HG02870 (cell line): ENCODE data around the gene ARL5A.
"Not testable (repeated sequence)": the region's sequence is repeated elsewhere in the genome, so short reads cannot be mapped to it uniquely, and the experiment has no call there.

Source experiments
- ATAC-seq: cut with Tn5 transposase; IDR thresholded peaks from one replicate; pipeline ENCODE4 v1.9.1; 2021; ENCODE audit warnings: mild to moderate bottlenecking, moderate library complexity; ENCODE audit not compliant: unreplicated experiment

The ARL5A gene

DNA sequence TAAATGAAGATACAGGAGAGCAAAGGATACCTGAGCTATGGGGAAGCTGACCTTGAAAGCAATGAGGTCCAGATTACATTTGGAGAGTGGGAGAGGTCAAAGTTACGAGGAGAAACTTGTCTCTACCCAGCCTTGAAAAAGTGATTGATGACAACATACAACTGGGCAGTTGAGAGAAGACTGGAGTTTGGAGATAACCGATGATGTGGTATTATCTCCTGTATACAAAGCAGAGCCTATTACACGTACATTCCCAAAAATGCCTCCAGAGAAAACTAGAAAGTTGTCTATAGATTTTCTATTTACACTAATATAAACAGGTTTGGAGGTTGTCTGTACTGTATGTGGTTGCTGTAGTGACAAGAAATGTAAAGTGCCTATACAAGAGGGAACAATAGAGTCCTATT lies 28.3 kb downstream of the ARL5A start:
- ATAC-seq = no peak

DNA sequence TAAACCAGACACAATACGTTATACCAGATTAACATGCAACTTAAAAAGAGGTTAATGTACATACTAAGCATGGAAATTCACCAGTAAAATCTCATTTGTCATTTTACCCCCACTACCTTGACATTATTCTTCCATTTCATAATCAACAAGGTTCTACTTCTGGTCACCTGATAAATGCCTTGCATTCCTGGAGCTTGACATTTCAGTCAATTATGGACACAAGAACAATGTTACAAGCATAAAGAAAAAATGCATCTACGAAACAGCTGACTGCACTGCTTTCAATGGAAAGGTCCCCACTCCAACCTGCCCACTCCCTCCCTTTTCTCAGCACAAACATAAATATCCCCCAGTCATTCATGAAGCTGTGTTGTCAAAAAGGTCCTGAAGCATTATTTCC lies 31.4 kb downstream of the ARL5A start:
- no peak for ATAC-seq

DNA sequence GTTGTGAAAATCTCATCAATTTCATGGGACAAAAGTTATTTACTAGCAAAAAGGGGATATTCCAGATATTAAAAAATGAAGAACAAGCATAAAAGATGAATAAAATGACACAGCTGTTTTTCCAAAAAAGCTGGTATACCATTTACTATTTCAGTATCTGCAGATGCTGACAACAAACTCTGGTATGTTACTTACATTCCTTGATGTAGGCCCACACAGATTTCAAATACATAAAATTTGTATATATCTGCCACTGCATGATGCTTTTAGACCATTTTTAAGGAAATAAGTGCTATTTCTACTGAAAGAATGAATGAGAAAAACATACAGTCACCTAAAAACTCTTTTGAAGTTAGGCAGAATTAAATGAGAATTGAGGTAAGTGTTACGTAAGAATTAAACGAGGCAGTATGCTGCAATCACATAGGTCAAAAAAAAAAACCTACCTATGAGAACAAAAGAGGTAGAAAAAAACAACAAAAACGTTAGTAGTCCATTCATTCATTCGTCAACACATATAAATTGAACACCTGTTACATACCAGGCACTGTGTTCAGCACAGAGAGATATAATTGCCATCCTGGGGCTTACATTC lies 32.5 kb downstream of the ARL5A start:
- no peak for ATAC-seq

DNA sequence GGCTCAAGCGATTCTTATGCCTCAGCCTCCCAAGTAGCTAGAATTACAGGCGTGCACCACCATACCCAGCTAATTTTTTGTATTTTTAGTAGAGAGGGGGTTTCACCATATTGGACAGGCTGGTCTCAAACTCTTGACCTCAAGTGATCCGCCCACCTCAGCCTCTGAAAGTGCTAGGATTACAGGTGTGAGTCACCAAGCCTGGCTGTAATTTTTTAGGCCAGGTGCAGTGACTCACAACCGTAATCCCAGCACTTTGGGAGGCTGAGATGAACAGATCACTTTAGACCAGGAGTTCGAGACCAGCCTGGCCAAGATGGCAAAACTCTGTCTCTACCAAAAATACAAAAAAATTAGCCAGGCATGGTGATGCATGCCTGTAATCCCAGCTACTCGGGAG lies 33.8 kb downstream of the ARL5A start:
- not testable (repeated sequence) for ATAC-seq

DNA sequence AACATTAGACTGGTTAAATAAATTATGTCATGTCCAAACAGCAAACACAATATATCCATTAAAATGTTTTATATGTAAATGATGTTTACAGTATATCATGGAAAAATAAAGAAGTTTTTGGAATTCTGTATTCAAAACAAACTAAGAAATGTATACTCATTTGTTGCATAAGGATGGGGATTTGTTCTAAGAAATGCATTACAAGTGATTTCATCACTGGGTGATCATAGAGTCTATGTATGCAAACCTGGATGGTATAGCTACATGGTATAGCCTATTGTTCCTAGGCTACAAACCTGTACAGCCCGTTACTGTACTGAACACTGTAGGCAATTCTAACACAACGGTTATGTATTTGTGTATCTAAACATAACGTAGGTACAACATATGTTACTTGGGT lies 35.1 kb downstream of the ARL5A start:
- no peak for ATAC-seq

DNA sequence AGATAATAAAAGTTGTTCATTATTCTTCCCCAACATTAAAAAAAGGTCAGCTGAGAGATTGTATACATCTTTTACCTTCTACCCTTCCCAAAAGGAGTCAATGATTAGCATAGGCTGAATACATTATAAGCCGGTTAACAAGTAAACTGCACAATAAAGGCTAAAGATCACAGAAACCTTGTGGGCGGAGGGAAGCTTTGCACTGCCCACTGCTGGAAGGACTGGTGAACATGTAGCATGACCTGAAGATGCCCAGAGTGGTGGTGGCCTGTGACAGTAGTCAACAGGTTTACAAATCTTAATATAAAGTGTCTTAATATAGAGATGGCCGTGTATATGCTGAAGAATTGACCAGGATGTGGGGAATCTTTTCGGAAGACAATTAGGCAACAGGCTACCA lies 35.6 kb downstream of the ARL5A start:
- no peak for ATAC-seq

DNA sequence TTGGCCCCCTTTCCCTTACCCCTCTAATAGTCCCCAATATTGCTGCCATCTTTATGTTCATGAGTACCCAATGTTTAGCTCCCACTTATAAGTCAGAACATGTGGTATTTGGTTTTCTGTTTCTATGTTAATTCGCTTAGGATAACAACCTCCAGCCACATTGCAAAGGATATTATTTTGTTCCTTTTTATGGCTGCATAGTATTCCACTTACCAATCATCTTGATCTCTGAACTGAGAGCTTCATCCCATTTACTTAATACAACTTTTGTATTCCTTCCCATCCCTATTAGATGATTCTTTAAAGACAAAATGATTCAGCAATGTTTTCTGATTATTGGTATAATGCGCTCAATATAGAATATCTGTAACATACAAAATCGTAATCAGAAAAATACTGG lies 36.7 kb downstream of the ARL5A start:
- no peak for ATAC-seq

DNA sequence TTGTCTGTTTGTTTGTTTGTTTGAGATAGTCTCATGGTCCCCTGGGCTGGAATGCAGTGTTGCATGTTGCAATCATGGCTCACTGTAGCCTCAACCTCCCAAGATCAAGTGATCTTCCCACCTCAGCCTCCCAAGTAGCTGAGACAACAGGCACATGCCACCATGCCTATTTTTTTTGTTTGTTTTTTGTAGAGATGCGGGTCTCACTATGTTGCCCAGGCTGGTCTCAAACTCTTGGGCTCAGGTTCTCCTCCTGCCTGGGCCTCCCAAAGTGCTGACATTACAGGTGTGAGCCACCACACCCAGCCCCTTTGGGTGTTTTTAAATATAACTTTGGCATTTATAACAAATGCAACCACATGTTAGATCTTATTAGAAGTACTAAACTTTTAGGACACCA lies 37.5 kb downstream of the ARL5A start:
- ATAC-seq = no peak

DNA sequence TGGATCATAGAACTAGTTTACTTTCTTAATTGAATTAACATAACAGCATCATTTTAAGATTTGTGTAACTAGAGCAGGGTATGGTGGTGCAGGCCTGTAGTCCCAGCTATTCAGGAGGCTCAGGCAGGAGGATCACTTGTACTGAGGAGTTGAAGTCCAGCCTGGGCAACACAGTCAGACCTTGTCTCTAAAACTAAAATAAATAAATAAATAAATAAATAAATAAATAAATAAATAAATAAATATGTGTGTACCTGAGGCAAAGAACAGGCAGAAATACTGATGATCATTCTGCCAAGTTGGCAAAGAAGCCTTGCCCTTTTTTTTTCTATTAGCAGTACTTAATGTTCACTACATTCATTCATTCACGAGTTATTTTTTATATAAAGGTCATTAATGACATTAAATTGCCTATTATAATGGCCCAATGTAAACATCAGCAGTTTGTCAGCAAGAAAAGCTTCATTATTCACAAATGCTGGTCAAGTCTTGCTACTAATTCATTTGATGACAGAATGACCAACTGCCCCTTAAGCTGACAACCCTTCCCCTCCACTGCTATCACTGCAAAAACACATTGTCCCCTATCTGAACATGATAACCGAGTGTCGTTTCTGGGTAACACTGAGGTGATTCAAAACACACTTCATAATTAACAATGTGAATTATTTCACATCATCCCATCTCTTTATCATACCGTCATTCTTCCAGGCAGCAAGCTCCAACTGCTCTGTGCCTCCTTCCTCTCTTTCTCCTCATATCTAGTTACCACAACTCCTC lies 39.0 kb downstream of the ARL5A start:
- ATAC-seq = no peak

DNA sequence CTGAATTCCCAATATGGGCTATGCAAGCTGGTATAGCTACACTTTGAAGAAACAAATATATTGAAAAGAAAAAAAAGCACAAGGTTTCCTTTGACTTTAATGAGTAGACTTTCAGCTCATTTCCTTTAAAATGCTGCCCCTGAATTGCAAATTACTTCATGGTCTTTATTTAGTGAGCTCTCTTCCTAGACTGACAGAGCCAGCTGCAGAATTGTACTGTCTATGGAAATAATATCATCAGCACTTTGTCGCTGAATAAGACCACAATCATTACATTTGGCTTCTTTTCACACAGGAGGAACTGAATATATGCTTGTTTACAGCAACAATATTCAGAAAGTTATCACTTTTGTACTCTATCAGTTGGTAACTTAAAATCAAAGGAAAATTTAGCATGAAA lies 41.7 kb downstream of the ARL5A start:
- no peak for ATAC-seq

DNA sequence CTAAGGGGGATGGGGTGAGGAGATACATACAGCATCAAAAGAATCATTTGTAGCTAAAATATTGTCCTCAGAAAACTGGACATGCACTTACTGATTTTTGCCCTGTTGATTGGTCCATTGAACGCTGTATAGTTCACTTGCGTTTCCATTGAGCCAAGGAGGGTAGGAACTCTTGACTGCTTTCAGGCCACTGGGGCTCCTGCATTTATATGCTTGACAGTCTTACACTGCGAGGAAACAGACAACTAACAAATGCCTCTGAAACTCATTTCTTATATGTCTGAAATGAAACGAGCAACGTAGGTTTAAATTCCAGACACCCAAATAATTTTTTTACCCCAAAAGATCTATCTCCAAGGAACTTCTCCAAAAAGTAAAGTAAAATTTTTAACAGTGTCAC lies 42.1 kb downstream of the ARL5A start:
- no peak for ATAC-seq

DNA sequence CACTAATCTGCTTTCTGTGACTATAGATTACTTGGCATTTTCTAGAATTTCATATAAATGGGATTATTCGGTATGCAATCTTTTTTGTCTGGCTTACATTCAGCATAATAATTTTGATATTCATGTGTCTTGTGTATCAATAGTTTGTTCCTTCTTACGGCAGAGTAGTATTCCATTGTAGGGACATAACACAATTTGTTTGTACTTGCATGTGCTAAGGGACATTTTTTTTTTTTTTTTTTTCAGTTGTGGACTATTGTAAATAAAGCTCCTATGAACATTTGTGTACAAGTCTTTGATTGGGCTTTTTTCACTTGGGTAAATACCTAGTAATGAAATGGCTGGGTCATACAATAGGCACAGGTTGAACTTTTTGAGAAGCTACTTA lies 45.1 kb downstream of the ARL5A start:
- ATAC-seq = no peak

DNA sequence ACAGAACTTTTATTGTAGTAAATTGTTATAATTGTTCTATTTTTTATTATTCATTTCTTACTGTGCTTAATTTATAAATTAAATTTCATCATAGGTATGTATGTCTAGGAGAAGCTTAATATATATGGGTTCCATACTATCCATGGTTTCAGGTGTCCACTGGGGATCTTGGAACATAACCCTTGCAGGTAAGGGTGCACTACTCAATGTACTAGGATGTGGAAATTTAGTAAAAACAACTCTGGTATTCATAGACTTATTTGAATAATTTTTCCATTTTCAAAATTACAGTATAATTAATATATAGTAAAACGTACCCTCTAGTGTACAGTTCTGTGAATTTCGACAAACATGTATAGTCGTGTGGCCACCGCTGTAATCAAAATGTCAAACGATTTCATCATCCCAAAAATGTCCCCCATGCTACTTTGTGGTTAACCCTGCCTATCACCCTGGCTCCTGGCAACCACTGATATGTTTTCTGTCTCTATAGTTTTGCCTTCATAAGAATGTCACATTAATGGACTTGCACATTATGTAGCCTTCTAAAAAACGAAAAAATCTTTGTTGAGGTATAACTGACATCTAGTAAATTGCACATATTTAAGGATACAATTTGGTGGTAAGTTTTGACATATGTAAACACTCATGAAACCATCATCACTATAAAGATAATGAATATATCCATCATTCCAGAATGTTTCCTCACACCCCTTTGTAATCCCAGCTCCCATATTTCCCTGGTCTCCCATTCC lies 45.7 kb downstream of the ARL5A start:
- ATAC-seq = no peak

DNA sequence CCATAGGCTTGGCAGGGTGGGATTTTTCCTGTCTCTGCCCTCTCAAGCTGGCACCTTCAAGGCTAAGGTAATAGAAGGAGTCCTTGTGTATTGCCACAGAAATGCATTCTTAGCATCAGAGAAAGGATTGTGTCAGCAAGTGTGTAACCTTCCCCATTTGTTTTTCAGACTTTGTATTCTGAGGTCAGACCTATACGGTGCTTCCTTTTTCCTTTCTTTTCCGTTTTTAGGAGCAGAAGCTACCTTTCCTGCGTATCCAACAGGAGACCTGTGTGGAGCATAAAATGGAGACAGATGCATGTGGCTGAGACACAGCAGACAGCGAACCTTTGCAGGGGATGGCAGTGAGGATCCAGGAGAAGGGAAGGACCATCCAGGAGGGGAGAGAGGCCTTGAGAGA lies 46.6 kb downstream of the ARL5A start:
- ATAC-seq = no peak

DNA sequence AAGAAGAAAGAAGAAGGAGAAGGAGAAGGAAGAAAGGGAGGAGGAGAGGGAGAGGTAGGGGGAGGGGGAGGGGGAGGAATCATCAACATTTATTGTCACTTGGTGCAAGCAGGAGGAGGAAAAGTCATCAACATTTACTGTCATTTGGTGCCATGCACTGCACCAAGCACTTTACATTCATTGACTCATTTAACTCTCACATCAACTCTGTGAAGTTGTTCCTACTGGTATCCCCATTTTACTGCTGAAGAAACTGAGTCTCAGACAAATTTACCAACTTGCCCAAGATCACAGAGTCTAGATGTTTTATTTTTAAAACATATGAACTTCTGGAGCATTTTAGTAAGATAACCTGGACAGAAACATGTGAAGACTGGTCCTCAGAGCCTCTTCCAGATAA lies 47.3 kb downstream of the ARL5A start:
- no peak for ATAC-seq

DNA sequence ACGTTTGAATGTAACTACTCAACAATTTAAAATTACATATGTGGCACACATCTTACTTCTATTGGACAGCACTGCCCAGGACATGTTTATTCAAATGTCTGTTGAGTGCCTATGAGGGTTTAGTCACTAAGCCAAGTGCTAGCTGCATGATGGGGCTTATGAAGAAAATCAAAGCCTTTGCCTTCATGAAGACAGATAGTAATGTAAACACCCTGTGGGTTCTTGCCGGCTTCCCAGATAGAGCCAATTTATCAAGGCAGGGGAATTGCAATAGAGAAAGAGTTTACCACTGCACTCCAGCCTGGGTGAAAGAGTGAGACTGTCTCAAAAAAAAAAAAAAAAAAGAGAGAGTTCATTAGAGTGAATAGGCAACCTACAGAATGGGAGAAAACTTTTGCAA lies 50.3 kb downstream of the ARL5A start:
- no peak for ATAC-seq

DNA sequence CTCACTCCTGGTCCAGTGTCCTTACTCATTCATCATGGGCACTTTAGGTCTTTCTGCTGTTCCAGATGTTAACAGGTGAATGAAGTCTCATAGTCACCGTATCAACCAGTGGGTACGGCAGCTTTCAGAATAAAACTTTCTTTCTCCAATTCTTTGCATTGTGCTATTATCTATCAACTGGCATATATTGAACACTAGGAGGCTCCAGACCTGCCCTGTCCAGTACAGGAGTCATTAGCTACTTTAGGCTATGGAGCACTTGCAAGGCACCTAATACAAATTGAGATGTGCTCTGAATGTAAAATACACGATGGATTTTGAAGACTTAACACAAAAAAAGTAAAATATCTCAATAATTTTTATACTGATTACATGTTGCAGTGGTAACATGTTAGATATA lies 50.7 kb downstream of the ARL5A start:
- no peak for ATAC-seq

DNA sequence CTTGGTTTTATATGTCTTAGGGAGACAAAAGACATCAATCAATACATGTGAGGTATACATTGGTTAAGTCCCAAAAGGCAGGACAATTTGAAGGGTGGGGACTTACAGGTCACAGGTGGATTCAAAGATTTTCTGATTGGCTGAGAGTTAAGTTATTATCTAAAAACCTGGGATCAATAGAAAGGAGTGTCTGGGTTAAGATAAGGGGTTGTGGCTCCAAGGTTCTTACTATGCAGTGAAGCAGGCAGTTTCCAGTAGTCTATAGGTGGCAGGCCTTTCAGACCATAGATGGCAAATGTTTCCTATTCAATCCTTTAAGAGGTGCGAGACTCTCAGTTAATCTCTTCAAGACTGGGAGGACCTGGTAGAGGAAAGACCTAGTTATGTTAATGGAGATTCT lies 51.9 kb downstream of the ARL5A start:
- ATAC-seq = no peak

DNA sequence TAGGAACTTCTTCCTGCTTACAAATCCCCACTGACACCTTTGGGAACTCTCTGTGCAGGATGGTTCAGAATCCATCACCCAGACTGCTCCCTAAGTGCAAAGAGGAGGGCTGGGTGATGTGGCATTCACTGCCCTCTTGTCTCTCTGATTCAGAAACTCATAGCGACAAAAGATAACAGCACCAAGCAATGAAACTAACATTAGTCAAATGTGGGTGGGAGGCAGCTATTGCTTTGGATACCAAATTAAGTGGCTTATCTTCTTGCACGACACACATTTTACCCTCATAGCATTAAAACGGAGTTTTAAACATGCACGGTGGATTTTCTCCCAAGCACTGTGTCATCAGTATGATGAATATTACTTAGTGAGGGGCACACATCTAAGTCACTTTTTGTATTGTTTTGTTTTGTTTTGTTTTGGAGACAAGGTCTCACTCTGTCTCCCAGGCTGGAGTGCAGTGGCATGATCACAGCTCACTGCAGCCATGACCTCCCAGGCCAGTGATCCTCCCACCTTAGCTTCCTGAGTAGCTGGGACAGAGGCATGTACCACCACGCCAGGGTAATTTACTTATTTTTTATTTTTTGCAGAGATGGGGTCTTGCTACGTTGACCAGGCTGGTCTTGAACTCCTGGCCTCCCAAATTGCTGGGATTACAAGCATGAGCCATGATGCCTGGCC lies 53.0 kb downstream of the ARL5A start:
- ATAC-seq = peak; percentile 18

DNA sequence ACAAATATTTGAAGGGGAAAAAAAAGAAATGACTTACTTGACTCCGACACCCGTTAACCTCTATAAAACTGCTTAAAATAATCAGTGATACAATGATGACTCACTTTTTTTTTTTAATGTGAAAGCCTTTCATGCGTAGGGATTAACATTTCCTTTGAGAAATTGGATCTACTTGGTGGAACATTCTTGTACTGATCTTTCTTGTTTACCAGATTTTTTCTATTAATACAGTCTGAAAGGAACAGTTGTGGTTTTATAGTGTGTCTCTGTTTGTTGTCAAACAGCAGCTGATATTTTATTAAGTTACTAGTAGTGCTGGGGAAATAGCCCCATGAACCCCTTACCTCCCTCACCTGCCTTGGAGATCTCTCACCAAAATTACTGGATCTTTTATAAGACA lies 53.7 kb downstream of the ARL5A start:
- ATAC-seq = no peak

DNA sequence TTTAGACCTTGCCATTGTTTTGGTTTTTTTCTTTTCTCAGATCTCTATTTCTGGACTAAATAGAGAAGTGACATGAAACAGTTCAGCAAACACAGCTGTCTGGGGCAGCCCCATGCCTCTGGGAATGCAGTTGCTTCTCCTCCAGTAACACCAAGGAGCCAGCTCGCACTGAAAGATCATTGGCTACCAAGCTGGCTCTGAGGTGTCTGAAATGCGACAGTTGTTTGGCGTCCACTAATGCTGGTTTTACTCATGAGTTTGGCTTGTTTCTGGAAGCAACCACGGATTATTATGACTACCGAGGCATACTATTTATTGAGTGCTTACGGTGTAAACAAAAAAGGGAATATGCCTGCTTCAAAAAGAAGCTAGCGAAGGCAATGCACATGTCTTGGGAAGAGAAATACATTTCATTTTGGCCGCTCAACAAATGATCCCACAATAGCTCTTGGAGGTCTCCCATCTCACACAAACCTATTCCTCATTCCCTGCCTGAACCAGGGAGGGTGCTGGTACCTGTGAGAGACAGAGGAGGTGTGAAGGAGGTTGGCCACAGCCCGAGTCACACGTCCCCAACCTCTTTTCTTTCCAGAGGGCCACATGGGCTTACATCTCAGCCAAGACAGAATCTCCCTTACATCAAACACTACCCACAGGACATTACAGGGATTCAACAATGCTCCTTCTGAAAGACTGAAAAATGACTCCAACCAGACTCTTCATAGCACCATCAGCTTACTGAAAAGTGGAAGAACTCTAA lies 56.4 kb downstream of the ARL5A start:
- ATAC-seq = peak; percentile 91
